Measurements from ENCODE around the gene FAM118B. TPM values are rescaled to one million over a fixed set of nuclear protein-coding genes. Genes with fewer than 3 reads are reported as not detected.
A peak's percentile ranks its signal among the peaks of the same experiment; 100 is the strongest.

Gene FAM118B
- polyA plus RNA-seq, 2 donors, result 2.8 to 7.0 TPM

DNA sequence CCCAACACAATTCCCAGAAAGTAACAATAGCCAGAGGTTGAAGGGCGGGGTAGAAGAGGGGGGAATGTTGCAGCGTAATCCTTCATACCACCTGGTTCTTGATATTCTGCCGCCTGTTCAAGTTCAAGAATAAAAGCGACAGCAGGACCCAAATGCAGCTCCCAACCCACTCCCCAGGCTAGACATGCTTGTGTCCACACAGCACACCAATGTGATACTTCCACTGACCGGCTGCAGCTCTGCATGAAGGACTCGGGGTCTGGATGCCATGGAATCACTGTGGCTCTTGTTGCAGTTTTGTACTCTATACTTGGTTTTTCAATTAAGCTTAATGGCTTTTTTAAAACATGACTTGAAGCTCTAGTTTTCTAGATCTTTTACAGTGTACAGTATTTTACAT is 50.6 kb downstream of the FAM118B start:
- peaks cover 30 to 44% of the 10 kb centered on the region in 2 donors for H3K36me3 ChIP-seq (ENCODE audit: control insufficient read depth in 2 of 2, insufficient read depth in 2 of 2, low read length in 1 of 2)
- no peaks in the 10 kb centered on the region for H3K9me3 ChIP-seq (ENCODE audit: control insufficient read depth in 2 of 2, insufficient read depth in 1 of 2, low read depth in 1 of 2, low read length in 1 of 2)
- no peaks in the 10 kb centered on the region for H3K27me3 ChIP-seq (ENCODE audit: control insufficient read depth in 1 of 2, insufficient read depth in 2 of 2, low read length in 2 of 2)
- no peaks in the 10 kb centered on the region for H3K4me1 ChIP-seq (ENCODE audit: control insufficient read depth in 2 of 2, insufficient read depth in 2 of 2, low read length in 1 of 2)
- WGBS, 2 donors, result 95 to 96% methylated on average over 6 of the region's 6 CpGs
- no peak overlapping the region for H3K4me3 ChIP-seq (ENCODE audit: low read depth in 1 of 2, low read length in 2 of 2)
- no peak overlapping the region for H3K27ac ChIP-seq (ENCODE audit: low read depth in 2 of 2, low read length in 1 of 2)

- Histone ChIP-seq H3K27me3 (ENCODE audit: control insufficient read depth in 1 of 2, insufficient read depth in 2 of 2, low read length in 2 of 2) (no peaks in the 10 kb centered on the region), H3K27ac (ENCODE audit: low read depth in 2 of 2, low read length in 1 of 2) (no peak overlapping the region), H3K9me3 (ENCODE audit: control insufficient read depth in 2 of 2, insufficient read depth in 1 of 2, low read depth in 1 of 2, low read length in 1 of 2) (no peaks in the 10 kb centered on the region), H3K4me1 (ENCODE audit: control insufficient read depth in 2 of 2, insufficient read depth in 2 of 2, low read length in 1 of 2) (peaks cover 0 to 2% of the 10 kb centered on the region in 2 donors), H3K4me3 (ENCODE audit: low read depth in 1 of 2, low read length in 2 of 2) (no peak overlapping the region), H3K36me3 (ENCODE audit: control insufficient read depth in 2 of 2, insufficient read depth in 2 of 2, low read length in 1 of 2) (peaks cover 30 to 44% of the 10 kb centered on the region in 2 donors)
- 86 to 90% methylated on average over 6 of the region's 6 CpGs for WGBS, 2 donors
Measured at GRCh38 chr11:126263489-126263888, 51.9 kb downstream of the FAM118B start.

DNA sequence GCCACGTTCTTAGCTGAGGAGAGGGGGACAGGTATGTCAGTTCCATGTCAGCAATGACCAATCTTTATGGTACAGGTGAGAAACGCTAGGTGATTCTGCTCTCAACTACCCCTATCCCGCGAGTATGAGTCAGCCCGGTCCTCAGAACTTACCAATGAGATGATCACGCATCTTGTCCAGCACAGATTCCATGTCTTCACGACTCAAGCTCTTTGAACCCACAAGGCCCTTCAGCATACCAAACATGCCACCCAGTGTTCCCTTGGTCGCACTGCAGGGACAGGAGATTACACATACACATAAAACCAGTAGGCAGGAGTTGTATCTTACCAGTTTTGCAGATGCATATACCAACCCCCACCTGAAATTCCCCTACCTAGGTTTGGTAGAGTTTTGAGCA is 54.2 kb downstream of the FAM118B start:
- WGBS, 2 donors, result 85 to 90% methylated on average over 8 of the region's 8 CpGs
- Histone ChIP-seq H3K27ac (ENCODE audit: low read depth in 2 of 2, low read length in 1 of 2) (no peak overlapping the region), H3K36me3 (ENCODE audit: control insufficient read depth in 2 of 2, insufficient read depth in 2 of 2, low read length in 1 of 2) (peaks cover 30 to 44% of the 10 kb centered on the region in 2 donors), H3K27me3 (ENCODE audit: control insufficient read depth in 1 of 2, insufficient read depth in 2 of 2, low read length in 2 of 2) (no peaks in the 10 kb centered on the region), H3K4me3 (ENCODE audit: low read depth in 1 of 2, low read length in 2 of 2) (no peak overlapping the region), H3K9me3 (ENCODE audit: control insufficient read depth in 2 of 2, insufficient read depth in 1 of 2, low read depth in 1 of 2, low read length in 1 of 2) (no peaks in the 10 kb centered on the region), H3K4me1 (ENCODE audit: control insufficient read depth in 2 of 2, insufficient read depth in 2 of 2, low read length in 1 of 2) (peaks cover 0 to 2% of the 10 kb centered on the region in 2 donors)

DNA sequence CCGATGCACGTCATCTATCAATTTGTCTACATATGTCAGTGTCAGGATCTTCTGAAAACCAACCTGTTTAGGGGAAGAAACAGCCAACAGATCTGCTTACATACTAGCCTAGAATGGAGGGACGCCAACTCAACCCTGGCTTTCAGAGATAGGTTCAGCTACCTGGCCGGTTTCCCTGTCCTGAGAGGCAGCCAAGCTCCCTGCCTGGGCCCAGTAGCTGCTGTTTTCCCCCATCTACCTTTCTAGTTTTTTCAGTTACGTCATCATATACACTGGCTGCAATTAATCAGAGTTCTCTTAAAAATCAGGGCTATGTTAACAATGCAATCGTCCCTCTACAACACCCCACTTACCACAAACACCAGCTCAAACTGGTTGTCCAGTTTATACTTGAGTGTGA is 56.1 kb downstream of the FAM118B start:
- Histone ChIP-seq H3K36me3 (ENCODE audit: control insufficient read depth in 2 of 2, insufficient read depth in 2 of 2, low read length in 1 of 2) (peaks cover 30 to 39% of the 10 kb centered on the region in 2 donors), H3K4me1 (ENCODE audit: control insufficient read depth in 2 of 2, insufficient read depth in 2 of 2, low read length in 1 of 2) (peaks cover 0 to 2% of the 10 kb centered on the region in 2 donors), H3K4me3 (ENCODE audit: low read depth in 1 of 2, low read length in 2 of 2) (peak overlapping the region; percentile 86 to 89), H3K9me3 (ENCODE audit: control insufficient read depth in 2 of 2, insufficient read depth in 1 of 2, low read depth in 1 of 2, low read length in 1 of 2) (no peaks in the 10 kb centered on the region), H3K27me3 (ENCODE audit: control insufficient read depth in 1 of 2, insufficient read depth in 2 of 2, low read length in 2 of 2) (no peaks in the 10 kb centered on the region), H3K27ac (ENCODE audit: low read depth in 2 of 2, low read length in 1 of 2) (peak overlapping the region; percentile 76 to 88)
- 42 to 51% methylated on average over 6 of the region's 6 CpGs for WGBS, 2 donors

- Histone ChIP-seq H3K36me3 (ENCODE audit: control insufficient read depth in 2 of 2, insufficient read depth in 2 of 2, low read length in 1 of 2) (peaks cover 27 to 34% of the 10 kb centered on the region in 2 donors), H3K27me3 (ENCODE audit: control insufficient read depth in 1 of 2, insufficient read depth in 2 of 2, low read length in 2 of 2) (no peaks in the 10 kb centered on the region), H3K27ac (ENCODE audit: low read depth in 2 of 2, low read length in 1 of 2) (peak overlapping the region; percentile 88 to 97), H3K4me3 (ENCODE audit: low read depth in 1 of 2, low read length in 2 of 2) (peak overlapping the region; percentile 86 to 89), H3K4me1 (ENCODE audit: control insufficient read depth in 2 of 2, insufficient read depth in 2 of 2, low read length in 1 of 2) (peaks cover 0 to 2% of the 10 kb centered on the region in 2 donors), H3K9me3 (ENCODE audit: control insufficient read depth in 2 of 2, insufficient read depth in 1 of 2, low read depth in 1 of 2, low read length in 1 of 2) (no peaks in the 10 kb centered on the region)
- WGBS, 2 donors, result 0 to 1% methylated on average over 23 of the region's 23 CpGs
Measured at GRCh38 chr11:126268361-126268707, 56.8 kb downstream of the FAM118B start.

GRCh38 chr11:126268708-126269579 is 57.4 kb downstream of the FAM118B start, which contains the start of the genes FOXRED1 and SRPRA:
Gene FOXRED1, plus strand, starts transcription at chr11:126269154. Its CDS starts 53 bp downstream, at chr11:126269207.
Gene SRPRA, minus strand, starts transcription at chr11:126268895. Its CDS starts 91 bp downstream, at chr11:126268804.
- Histone ChIP-seq H3K27me3 (ENCODE audit: control insufficient read depth in 1 of 2, insufficient read depth in 2 of 2, low read length in 2 of 2) (no peaks in the 10 kb centered on the region), H3K4me3 (ENCODE audit: low read depth in 1 of 2, low read length in 2 of 2) (peak within 1 kb of the TSS; percentile 86 to 89), H3K4me1 (ENCODE audit: control insufficient read depth in 2 of 2, insufficient read depth in 2 of 2, low read length in 1 of 2) (peaks cover 0 to 2% of the 10 kb centered on the region in 2 donors), H3K27ac (ENCODE audit: low read depth in 2 of 2, low read length in 1 of 2) (peak within 1 kb of the TSS; percentile 88 to 97), H3K36me3 (ENCODE audit: control insufficient read depth in 2 of 2, insufficient read depth in 2 of 2, low read length in 1 of 2) (peaks cover 23 to 28% of the 10 kb centered on the region in 2 donors), H3K9me3 (ENCODE audit: control insufficient read depth in 2 of 2, insufficient read depth in 1 of 2, low read depth in 1 of 2, low read length in 1 of 2) (no peaks in the 10 kb centered on the region)
- WGBS, 2 donors, result 1% methylated on average over 63 to 64 of the region's 64 CpGs

DNA sequence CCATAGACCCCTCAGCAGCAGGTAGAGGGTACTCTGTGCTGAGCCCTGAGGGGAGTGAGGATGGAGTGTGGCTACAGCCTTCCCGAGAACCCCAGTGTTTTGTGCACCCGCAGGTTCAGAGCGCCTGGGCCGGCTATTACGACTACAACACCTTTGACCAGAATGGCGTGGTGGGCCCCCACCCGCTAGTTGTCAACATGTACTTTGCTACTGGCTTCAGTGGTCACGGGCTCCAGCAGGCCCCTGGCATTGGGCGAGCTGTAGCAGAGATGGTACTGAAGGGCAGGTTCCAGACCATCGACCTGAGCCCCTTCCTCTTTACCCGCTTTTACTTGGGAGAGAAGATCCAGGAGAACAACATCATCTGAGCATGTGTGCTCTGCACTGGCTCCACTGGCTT is 65.7 kb downstream of the FAM118B start:
- Histone ChIP-seq H3K27ac (ENCODE audit: low read depth in 2 of 2, low read length in 1 of 2) (no peak overlapping the region), H3K4me1 (ENCODE audit: control insufficient read depth in 2 of 2, insufficient read depth in 2 of 2, low read length in 1 of 2) (peaks cover 2 to 3% of the 10 kb centered on the region in 2 donors), H3K4me3 (ENCODE audit: low read depth in 1 of 2, low read length in 2 of 2) (no peak overlapping the region), H3K9me3 (ENCODE audit: control insufficient read depth in 2 of 2, insufficient read depth in 1 of 2, low read depth in 1 of 2, low read length in 1 of 2) (no peaks in the 10 kb centered on the region), H3K36me3 (ENCODE audit: control insufficient read depth in 2 of 2, insufficient read depth in 2 of 2, low read length in 1 of 2) (peaks cover 3 to 21% of the 10 kb centered on the region in 2 donors), H3K27me3 (ENCODE audit: control insufficient read depth in 1 of 2, insufficient read depth in 2 of 2, low read length in 2 of 2) (no peaks in the 10 kb centered on the region)
- 94 to 95% methylated on average over 11 of the region's 11 CpGs for WGBS, 2 donors

DNA sequence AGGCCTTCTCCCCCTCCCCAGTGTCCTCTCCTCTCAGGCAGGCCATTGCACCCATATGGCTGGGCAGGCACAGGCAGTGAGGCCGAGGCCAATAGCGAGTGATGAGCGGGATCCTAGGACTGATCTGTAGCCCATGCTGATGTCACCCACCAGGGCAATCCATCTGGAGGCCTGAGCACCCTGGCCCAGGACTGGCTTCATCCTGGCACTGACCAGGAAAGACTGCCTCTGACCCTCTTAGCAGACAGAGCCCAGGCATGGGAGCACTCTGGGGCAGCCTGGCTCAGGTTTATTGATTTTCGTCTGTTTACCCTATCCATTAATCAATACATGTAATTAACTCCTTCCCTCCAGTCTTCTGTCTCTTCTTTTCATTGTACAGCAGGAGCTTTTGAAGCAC is 66.2 kb downstream of the FAM118B start:
- Histone ChIP-seq H3K4me3 (ENCODE audit: low read depth in 1 of 2, low read length in 2 of 2) (no peak overlapping the region), H3K4me1 (ENCODE audit: control insufficient read depth in 2 of 2, insufficient read depth in 2 of 2, low read length in 1 of 2) (peaks cover 2 to 3% of the 10 kb centered on the region in 2 donors), H3K27me3 (ENCODE audit: control insufficient read depth in 1 of 2, insufficient read depth in 2 of 2, low read length in 2 of 2) (no peaks in the 10 kb centered on the region), H3K36me3 (ENCODE audit: control insufficient read depth in 2 of 2, insufficient read depth in 2 of 2, low read length in 1 of 2) (peaks cover 3 to 21% of the 10 kb centered on the region in 2 donors), H3K27ac (ENCODE audit: low read depth in 2 of 2, low read length in 1 of 2) (no peak overlapping the region), H3K9me3 (ENCODE audit: control insufficient read depth in 2 of 2, insufficient read depth in 1 of 2, low read depth in 1 of 2, low read length in 1 of 2) (no peaks in the 10 kb centered on the region)
- 89 to 92% methylated on average over 4 of the region's 4 CpGs for WGBS, 2 donors

GRCh38 chr11:126279191-126279590 is 67.6 kb downstream of the FAM118B start:
- no peaks in the 10 kb centered on the region for H3K27me3 ChIP-seq (ENCODE audit: control insufficient read depth in 1 of 2, insufficient read depth in 2 of 2, low read length in 2 of 2)
- H3K9me3 ChIP-seq (ENCODE audit: control insufficient read depth in 2 of 2, insufficient read depth in 1 of 2, low read depth in 1 of 2, low read length in 1 of 2), result no peaks in the 10 kb centered on the region
- no peak overlapping the region for H3K4me3 ChIP-seq (ENCODE audit: low read depth in 1 of 2, low read length in 2 of 2)
- H3K27ac ChIP-seq (ENCODE audit: low read depth in 2 of 2, low read length in 1 of 2), result no peak overlapping the region
- 78% methylated on average over 8 of the region's 8 CpGs for WGBS, 2 donors
- peaks cover 0 to 19% of the 10 kb centered on the region in 2 donors for H3K36me3 ChIP-seq (ENCODE audit: control insufficient read depth in 2 of 2, insufficient read depth in 2 of 2, low read length in 1 of 2)
- peaks cover 3 to 5% of the 10 kb centered on the region in 2 donors for H3K4me1 ChIP-seq (ENCODE audit: control insufficient read depth in 2 of 2, insufficient read depth in 2 of 2, low read length in 1 of 2)

Data from esophagus (tissue), 2 donors.